NCI-H460 (cell line): ENCODE results near the gene STK25. TPM values are rescaled to one million over a fixed set of nuclear protein-coding genes. Genes with fewer than 3 reads are reported as not detected.

Experiments
- DNase-seq: peaks from one replicate; pipeline ENCODE4 v3.0.0-alpha.2; 2016; ENCODE audit warnings: low read depth; ENCODE audit errors: extremely low read depth
- total RNA-seq: library from RNA; depleted of rRNA; stranded (reverse); fragments of >200 nt; shearing (Covaris generic); gene quantifications from 2 replicates; pipeline ENCODE4 v1.2.3, GENCODE V29; 2014

The STK25 gene
- total RNA-seq, 1 experiment from 2014 or later: 108 TPM

DNA sequence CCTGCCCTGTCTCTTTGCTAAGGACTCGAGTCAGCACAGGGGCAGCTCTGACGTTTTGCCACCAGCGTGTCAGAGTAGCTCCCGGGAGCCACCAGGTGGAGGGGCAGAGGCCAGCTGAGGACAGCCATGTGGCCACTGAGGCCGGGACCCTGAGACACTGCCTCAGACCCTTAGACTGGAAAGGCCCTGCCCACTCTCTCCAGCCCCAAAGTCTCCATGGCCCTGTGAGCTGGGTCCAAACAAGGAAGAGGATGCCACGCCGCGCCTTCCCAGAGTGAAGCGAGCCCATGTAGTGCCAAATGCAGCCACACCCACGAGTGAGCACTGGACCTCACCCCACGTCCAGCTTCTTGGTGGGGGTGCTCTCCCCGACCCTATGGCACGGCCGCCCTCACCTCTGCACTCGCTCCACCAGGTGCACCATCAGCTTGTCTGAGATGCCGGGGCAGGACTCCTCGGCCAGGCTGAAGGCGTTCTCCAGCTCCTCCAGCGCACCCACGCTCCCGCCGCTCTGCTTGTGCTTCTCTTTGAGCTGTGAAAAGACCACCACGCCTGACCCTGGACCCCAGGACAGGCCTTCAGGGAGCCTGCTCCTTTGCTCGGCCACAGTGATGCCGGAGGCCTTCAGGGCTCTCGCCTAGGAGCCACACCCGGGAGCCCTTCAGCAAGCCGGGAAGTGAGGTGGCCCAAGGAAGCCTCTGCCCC lies 12.2 kb downstream of the STK25 start:
- no peak for DNase-seq

DNA sequence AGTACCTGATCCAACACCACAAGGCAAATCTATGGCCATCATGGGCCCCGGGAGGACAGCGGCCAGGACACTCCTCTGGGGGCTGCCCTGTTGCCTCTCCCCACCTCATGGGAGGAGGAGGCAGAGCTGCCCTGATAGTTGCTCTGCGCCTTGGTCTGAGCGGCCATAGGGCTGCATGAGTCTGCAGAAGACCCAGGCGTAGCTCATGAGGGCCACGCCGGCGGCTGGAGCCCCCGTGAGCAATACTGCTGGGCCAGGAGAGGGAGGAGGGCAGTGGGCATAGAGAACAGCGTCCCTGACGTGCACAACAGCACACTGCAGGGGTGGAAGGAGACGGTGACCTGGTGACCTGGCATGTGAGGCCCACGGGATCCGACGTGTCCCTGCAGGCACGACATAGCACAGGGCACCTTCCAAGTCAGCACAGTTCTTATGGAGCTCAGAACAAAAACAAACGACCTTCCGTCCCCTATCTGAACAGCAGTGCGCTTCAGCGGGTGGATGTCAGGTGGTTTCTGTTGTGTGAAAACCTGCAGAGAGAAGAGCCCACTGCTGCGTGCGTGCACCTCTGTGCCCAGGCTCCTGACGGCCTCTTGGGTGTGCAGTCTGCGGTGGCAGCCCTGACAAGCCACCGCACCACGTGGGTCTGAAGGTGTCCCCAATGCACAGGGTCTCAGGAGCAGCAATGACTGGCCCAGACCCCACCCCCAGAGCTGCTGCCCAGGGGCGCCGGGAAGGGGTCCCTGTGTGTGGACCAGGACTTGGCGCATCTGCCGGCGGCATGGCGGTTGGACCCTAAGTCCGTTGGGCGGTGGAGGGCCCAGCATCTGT lies 13.0 kb downstream of the STK25 start:
- DNase-seq: no peak

DNA sequence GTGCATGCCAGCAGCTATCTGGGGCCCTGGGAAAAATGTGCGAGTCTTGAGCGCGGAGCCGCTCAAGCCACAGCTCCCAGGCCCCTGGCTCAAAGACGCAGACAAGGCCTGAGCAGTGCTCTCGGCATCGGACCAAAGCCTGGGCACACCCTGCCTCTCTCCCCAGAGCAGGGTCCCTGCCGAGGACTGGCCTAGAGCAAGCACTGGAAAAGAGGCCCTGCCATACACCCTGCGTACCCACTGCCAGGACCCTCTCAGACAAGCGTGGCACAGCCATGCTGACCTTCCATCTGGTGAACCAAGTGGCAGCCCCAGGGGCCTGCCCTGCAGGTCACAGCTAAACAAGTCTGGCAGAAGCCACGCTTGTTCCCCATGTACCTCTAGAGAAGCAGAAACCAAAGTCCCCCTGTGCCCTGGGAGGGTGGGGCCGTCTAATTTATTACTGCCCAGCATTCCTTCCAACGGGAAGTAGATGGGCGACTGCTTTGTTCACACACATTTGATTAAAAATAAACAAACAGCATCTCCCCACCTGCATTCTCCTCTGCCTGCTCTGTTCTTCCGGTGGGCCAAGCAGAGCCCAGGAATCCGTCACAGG lies 14.0 kb downstream of the STK25 start:
- DNase-seq: no peak

DNA sequence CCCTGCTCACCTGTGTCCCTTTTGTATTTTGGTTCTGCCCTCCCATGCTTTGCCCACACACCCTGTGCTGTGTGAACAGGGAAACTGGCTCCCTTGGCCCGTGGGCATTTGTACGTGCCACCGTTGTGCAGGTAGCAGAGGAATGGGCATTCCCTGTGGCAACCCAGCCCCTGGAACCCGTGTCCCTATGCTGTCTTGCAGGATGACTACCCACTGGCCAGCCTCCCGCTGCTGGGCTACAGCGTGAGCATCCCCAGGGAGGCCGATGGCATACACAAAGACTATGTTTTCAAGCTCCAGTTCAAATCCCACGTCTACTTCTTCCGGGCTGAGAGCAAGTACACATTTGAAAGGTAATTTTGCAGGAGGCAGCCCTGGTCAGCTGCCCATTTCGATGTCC lies 15.3 kb downstream of the STK25 start:
- no peak for DNase-seq

DNA sequence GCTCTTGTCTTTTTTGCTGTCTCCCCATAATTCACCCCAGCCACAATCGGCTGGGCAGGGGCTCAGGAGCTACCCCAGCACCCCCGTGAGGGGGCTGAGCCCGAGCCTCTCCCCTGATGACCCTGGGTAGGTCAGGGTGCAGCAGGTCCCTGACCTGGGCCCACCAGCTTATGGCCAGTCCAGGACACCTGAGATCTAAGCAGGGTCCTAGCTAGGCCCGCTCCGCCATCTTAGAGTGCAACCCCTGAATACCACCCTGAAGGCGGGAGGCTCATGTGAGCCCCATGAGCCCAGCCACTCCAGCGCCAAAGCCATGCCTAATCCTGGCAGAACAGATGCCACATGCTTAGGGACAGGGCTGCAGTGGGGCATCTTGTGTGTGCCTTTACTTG lies 16.2 kb downstream of the STK25 start:
- DNase-seq: no peak

DNA sequence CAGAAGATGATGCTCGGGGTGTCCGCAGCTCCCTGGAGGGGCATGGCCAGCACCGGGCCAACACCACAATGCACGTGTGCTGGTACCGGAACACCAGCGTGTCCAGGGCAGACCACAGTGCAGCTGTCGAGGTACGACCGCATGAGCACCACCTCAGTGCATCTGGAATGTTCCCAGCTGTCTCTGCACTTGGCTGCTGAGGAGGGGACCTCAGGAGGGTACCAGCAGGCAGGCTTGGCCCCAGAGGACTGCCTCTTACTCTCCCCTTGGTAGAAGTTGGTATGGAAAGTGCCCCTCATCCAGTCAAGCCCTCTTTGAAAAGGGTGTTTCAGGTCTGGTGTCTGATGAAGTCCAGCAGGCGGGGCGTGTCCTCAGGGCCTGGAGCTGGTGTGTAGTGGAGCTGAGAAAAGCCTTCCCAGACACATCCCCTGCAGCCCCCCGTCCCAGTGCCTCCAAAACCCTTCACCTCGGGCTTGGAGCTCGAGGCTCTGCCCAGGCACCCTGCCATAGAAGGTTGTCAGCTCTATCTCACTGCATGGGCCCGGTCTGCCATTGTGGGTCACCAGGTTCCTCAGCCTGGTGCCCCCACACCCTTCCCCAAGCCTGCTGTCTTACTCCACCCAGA lies 16.7 kb downstream of the STK25 start:
- no peak for DNase-seq

DNA sequence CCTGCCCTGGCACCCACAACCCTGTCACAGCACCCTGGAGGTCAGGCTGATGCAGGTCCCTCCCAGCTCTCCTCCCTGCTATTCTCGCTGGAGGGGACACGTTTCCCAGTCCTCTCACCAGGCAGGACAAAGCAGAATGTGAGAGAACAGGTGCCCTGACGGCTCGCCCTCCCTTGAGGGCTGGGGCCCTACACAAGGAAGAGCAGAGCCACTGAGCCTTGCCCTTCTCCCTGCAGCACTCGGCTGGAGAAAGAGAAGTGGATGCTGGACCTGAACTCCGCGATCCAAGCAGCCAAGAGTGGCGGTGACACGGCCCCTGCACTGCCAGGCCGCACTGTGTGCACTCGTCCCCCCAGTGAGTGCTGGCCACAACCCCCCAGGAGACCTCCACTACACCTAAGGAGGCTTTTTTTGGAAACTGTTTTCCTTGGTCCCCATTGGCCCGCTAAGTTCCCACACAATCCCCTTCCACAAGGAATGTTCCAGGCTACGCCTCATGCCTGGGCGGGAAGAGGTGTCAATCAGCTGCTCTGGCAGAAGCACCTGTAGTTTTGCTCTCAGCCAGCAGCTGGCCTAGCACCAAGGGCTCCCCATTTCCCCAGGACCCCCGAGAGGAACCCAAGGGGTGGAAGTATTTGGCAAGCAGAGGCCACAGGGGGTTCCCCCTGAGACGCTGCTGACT lies 17.4 kb downstream of the STK25 start:
- DNase-seq: no peak

DNA sequence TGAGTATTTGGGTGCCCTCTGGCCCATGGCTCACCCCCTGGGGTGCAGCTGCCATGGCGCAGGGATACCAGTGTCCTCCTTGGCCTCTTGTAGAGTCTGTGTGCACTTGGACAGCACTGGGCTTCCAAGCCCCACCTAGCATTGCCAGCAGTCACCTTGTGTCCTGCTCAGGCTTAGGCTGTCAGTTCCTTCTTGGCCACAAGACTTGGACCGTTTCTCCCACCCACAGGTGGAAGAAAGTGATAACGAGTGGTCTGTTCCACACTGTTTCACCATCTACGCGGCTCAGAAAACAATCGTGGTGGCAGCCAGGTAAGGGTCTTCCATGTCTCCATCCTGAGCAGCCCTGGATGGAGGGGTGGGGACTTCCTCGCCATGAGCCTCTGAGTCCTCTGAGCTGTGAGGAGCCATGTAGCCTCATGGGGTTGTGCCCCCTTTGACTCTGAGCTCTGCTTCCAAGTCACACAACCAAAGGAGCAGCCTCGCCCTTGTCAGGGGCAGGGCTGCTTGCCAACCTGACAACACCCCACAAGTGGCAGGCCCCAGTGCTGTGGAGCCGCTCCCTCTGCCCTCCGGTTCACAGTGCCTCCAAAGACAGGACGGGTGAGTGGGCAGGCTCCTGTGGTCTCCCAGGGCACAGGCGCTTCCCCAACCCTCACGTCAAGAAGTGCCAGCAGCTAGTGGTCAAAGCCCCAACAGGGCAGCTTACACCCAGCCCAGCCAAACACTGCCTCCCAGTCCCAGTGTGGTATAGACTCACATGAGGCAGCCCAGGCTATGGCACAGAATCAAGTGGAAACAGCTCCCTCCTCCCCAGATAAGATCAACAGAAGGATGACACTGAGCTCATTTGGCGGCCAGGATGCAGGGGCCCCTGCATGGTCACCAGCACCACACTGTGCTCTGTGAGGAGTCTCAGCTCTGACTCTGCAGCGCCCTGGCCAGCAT lies 18.4 kb downstream of the STK25 start:
- DNase-seq: no peak

DNA sequence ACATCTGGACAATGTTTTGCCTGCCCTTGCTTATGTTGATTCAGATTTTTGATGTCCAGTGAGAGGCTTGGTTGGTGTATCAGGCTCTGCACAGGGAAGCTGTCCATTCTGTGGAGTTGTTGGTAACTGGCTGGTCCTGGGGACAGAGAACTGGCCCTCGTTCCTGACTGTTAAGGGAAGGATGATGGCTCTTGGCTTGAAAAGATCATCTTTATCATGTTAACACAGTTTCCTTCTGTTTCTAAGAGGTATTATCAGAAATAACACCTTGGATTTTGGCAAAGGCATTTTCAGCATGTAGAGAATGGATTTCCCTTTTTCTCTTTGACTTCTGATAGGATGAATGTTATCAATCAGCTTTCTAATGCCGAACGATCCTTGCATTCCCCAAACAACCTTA lies 19.3 kb downstream of the STK25 start:
- DNase-seq: no peak

DNA sequence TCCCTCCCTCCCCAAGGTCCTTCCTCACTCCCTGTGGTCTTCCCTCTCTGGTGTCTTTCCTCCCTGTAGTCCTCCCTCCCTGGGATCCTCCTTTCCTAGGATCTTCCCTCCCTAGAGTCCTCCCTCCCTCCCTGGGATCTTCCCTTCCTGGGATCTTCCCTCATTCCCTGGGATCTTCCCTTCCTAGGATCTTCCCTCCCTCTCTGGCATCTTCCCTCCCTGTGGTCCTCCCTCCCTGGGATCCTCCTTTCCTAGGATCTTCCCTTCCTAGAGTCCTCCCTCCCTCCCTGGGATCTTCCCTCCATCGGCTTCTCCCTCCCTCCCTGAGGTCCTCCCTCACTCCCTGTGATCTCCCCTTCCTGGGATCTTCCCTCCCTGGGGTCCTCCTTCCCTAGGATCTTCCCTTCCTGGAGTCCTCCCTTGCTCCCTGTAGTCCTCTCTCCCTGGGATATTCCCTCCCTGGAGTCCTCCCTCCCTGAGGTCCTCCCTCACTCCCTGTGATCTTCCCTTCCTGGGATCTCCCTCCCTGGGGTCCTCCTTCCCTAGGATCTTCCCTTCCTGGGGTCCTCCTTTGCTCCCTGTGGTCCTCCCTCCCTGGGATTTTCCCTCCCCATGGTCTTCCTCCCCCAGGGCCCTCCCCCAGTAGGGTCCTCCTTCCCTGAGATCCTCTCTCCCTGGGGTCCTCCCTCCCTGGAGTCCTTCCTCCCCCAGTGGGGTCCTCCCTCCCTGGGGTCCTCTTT lies 23.0 kb downstream of the STK25 start:
- DNase-seq: no peak

DNA sequence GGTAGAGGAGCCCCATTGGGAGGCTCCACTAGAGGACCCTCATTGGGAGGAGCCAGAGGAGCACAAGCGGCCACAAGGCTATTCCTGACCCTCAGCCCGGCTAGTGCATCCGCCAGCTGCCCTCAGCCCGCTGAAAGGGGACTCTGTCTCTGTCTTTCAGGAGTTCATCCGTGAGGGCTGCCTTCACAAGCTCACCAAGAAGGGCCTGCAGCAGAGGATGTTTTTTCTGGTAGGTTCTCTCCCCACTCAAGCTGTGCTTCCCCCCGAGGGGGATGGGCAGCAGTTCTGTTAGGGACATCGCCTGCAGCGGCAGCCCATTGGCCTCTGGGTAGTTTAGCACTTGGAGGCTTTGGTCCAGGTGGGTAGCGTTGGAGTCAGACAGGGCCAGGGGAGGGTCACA lies 25.1 kb downstream of the STK25 start:
- DNase-seq: no peak

DNA sequence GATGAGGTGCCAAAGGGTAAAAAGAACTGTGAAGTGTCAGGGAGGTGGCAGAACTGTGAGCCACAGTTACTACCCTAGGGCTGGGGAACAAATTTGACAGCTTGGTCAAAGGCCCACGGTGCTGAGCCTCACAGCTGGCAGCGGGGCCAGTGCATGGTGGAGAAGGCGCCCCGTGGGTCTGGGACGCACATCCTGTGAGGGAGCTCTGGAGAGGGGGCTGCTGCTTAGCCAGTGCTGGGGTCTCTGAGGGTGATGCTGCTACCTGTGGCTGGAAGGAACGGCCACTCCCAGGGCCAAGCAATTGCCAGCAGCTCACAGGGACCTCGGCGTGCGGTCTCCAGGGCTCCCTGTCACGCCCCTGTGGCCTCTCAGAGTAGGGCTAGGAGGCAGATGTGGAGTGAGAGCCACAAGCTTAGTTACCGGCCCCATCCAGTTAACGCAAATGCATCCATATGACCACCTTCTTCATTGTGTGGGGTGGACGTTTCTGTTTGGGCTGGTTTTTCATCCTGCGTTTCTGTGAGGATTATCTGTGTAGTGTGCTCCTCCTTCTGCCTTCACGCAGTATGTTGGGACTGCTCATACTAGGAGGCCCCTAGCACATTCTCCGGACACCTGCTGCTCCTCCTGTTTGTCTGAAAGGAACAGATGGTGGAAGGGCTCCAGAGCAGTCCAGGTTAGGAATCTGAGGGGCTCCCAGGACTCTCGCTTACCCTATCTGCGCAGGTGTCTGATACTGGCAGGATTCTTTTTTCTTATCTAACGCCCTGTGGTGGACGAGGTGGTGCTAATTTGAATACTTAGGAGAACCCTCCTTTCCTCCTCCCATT lies 26.0 kb downstream of the STK25 start:
- DNase-seq: no peak

DNA sequence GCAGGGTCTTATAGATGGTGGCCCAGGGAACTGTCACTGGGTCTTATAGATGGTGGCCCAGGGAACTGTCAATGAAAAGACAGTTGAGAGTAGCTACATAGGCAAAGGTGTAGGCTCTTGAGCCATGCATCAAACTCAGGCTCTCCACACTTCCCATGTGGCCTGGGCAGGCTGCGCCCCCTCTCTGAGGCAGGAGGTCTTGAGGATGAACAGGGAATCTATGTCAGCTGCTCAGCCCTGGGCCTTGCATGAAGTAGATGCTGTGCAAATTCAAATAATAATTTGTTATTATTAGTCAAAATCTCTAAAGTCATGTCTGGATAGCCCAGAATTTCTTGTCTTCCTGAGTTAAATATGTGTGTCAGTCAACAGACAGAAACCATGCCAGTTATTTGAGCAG lies 26.7 kb downstream of the STK25 start:
- DNase-seq: no peak

DNA sequence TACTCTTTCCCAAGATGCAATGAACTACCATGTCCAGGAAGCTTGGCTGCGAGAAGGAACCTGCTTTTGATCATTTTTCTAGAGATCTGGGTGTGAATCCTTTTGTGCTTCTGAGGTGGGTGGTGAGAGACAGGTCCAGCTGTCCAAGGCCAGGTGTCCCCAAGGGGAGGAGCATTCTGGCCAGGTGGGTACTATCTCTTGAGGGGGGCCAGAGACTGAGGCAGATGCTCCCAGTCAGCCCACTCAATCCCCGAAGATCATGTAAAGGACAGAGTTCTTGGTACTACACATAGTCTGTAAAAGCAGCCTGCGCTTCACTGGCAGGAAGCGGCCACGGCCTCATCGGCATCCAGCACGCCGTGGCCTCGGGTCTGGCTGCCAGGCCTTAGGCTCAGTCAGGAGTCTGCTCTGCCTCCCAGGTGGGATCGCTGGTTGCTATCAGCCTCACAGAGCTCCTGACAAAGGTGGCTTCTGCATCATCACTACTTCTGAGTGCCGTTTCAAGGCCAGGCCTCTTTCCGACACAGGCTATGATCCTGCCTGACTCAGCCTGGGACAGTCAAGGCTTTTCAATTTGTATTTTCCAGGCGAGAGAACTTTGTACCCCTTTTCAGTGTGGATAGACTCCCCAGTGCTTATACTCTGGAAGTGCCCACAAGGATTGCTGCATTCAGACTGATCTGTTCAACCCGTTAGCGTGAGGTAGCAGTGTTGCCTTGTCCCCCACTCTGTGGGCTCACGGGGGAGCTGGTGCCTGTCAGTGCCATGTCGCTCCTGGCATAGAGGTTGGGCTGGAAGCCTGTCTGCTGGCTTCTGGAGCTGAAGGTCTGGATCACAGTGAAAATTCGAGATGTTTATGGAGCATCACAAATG lies 29.1 kb downstream of the STK25 start:
- no peak for DNase-seq

DNA sequence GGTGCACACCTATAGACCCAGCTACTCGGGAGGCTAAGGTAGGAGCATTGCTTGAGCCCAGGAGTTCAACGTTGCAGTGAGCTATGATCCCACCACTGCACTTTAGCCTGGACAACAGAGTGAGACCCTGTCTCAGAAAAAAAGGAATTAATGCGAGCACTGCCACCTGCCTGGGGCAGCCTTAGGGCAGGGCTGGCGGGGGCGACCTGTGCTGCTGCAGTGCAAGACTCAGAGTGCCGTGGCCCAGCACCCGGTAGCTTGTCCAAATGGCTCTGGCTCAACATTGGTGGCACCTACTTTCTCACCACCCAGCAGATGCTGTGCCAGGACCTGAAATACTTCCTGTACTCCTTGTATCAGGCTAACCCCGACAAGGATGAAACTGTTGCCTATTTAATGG lies 30.2 kb downstream of the STK25 start:
- DNase-seq: no peak

DNA sequence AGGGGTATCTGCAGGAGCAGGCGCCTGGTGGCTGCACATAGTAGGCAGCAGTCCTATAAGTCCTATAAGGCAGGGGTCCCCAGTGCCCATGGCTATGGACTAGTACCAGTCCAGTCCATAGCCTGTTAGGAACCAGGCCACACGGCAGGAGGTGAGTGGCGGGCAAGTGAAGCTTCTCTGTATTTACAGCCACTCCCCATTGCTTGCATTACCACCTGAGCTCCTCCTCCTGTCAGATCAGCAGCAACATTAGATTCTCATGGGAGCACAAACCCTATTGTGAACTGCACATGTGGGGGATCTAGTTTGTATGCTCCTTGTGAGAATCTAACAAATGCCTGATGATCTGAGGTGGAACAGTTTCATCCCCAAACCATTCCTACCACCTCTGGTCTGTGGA lies 33.1 kb downstream of the STK25 start:
- DNase-seq: no peak

DNA sequence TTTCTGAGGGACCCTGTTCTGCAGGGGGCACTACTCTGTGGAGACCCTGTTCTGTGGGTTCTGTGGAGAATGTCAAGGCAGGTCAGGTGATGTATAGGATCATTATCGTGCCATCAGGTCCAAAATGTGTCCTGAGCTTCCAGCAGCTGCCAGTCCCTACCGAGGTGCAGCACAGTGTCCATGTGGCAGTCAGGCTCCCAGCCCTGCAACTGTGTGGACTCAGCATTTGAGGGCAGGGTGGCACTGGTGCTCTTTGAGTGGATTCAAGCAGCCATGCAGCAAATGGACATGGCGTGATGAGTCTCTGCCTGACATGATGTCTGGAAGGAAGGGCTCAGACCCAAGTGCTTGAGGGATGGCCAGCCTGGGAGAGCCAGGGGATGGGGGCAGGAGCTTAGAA lies 35.0 kb downstream of the STK25 start:
- DNase-seq: no peak
